HEK293T (cell line): ENCODE measurements around the gene IL3.

Experiments used
- CTCF ChIA-PET: fragments of 350-600 bp; formaldehyde crosslinking; extraction: SDS; loops from one replicate; lab custom pipeline; 2021; ENCODE audit warnings: antibody characterized with exemption, inconsistent platforms; lab: Yijun Ruan, JAX
- POLR2A ChIA-PET: fragments of 350-600 bp; formaldehyde crosslinking; extraction: SDS; loops from one replicate; lab custom pipeline; 2020; ENCODE audit warnings: antibody characterized with exemption, inconsistent platforms; lab: Yijun Ruan, JAX
- DNase-seq: peaks from one replicate; pipeline ENCODE4 v3.0.0; 2012; ENCODE audit warnings: mixed read lengths; ENCODE audit errors: extremely low spot score
- ARNT ChIP-seq: fragments of 450-650 bp; IDR thresholded peaks from 2 replicates; pipeline ENCODE4 v1.6.1; 2017; ENCODE audit warnings: mild to moderate bottlenecking
- BHLHE40 ChIP-seq: fragments of 450-650 bp; IDR thresholded peaks from 2 replicates; pipeline ENCODE4 v1.6.1; 2016; ENCODE audit warnings: mild to moderate bottlenecking, moderate library complexity, borderline replicate concordance
- CTBP1 ChIP-seq: fragments of 450-650 bp; IDR thresholded peaks from 2 replicates; pipeline ENCODE4 v1.6.1; 2016; ENCODE audit warnings: borderline replicate concordance
- ELF4 ChIP-seq: fragments of 450-650 bp; IDR thresholded peaks from 2 replicates; pipeline ENCODE4 v1.6.1; 2017; ENCODE audit warnings: antibody characterized with exemption
- FOXA1 ChIP-seq: fragments of 450-650 bp; IDR thresholded peaks from 2 replicates; pipeline ENCODE4 v1.6.1; 2016; ENCODE audit warnings: mild to moderate bottlenecking
- FOXK2 ChIP-seq: fragments of 450-650 bp; IDR thresholded peaks from 2 replicates; pipeline ENCODE4 v1.6.1; 2016; ENCODE audit warnings: mild to moderate bottlenecking
- FOXM1 ChIP-seq: fragments of 450-650 bp; IDR thresholded peaks from 2 replicates; pipeline ENCODE4 v1.6.1; 2017; ENCODE audit warnings: mild to moderate bottlenecking, borderline replicate concordance
- HDGF ChIP-seq: fragments of 450-650 bp; IDR thresholded peaks from 2 replicates; pipeline ENCODE4 v1.6.1; 2017; ENCODE audit warnings: antibody characterized with exemption, borderline replicate concordance
- L3MBTL2 ChIP-seq: fragments of 450-650 bp; conservative IDR thresholded peaks from 2 replicates; pipeline ENCODE4 v1.6.1; 2016; ENCODE audit warnings: mild to moderate bottlenecking
- LEF1 ChIP-seq: fragments of 450-650 bp; IDR thresholded peaks from 2 replicates; pipeline ENCODE4 v1.6.1; 2017; ENCODE audit warnings: mild to moderate bottlenecking, borderline replicate concordance
- NFRKB ChIP-seq: fragments of 450-650 bp; IDR thresholded peaks from 2 replicates; pipeline ENCODE4 v1.6.1; 2016; ENCODE audit warnings: mild to moderate bottlenecking, moderate library complexity
- PKNOX1 ChIP-seq: fragments of 450-650 bp; IDR thresholded peaks from 2 replicates; pipeline ENCODE4 v1.6.1; 2016
- SP1 ChIP-seq: fragments of 450-650 bp; IDR thresholded peaks from 2 replicates; pipeline ENCODE4 v1.6.1; 2017
- SUZ12 ChIP-seq: fragments of 450-650 bp; IDR thresholded peaks from 2 replicates; pipeline ENCODE4 v1.6.1; 2016; ENCODE audit warnings: mild to moderate bottlenecking
- TARDBP ChIP-seq: fragments of 450-650 bp; IDR thresholded peaks from 2 replicates; pipeline ENCODE4 v1.6.1; 2016
- ZNF384 ChIP-seq: fragments of 450-650 bp; IDR thresholded peaks from 2 replicates; pipeline ENCODE4 v1.6.1; 2016

Gene IL3

GRCh38 chr5:132071338-132071707 lies 10.9 kb downstream of the IL3 start:
- ChIA-PET CTCF (interaction anchor here (0.6 to 1.3 kb wide), 3 partner anchors 8 to 1216 kb away, joined by 3 to 5 read pairs (median 3); no protein-coding TSS in a partner anchor), POLR2A (no interaction called here)
- no peak for DNase-seq
- no peak for TF ChIP-seq SUZ12

GRCh38 chr5:132072070-132072469 lies 11.6 kb downstream of the IL3 start:
- TF ChIP-seq SP1 (no peak), ARNT (no peak), FOXM1 (no peak), SUZ12 (no peak), CTBP1 (no peak)
- ChIA-PET CTCF (interaction anchor here (0.6 to 1.3 kb wide), 2 partner anchors 9 to 1215 kb away, joined by 3 to 5 read pairs; no protein-coding TSS in a partner anchor), POLR2A (no interaction called here)
- DNase-seq: no peak

- TF ChIP-seq ARNT (no peak), L3MBTL2 (no peak), SUZ12 (no peak), BHLHE40 (no peak), SP1 (no peak), LEF1 (no peak), NFRKB (no peak), FOXA1 (no peak), FOXM1 (no peak), HDGF (no peak), ZNF384 (no peak), TARDBP (no peak), FOXK2 (no peak), CTBP1 (no peak), ELF4 (no peak), PKNOX1 (no peak)
- POLR2A ChIA-PET: no interaction called here
- DNase-seq: no peak
- CTCF ChIA-PET: interaction anchor here (0.7 to 1.7 kb wide), 3 partner anchors 9 to 14 kb away, joined by 3 to 6 read pairs (median 3); no protein-coding TSS in a partner anchor
Observed at GRCh38 chr5:132072528-132072927, 12.1 kb downstream of the IL3 start.

GRCh38 chr5:132073231-132074013 lies 13.0 kb downstream of the IL3 start, which contains the start of gene CSF2:
Gene CSF2, plus strand, starts transcription at chr5:132073789. Its CDS starts 35 bp downstream, at chr5:132073824.
- TF ChIP-seq SP1 (no peak), CTBP1 (no peak), NFRKB (no peak), FOXM1 (no peak), HDGF (no peak), L3MBTL2 (no peak), FOXA1 (no peak), PKNOX1 (no peak), ARNT (no peak), LEF1 (no peak), SUZ12 (no peak), FOXK2 (no peak), ZNF384 (no peak)
- CTCF ChIA-PET: interaction anchor here (0.7 to 1.7 kb wide), 2 partner anchors 10 to 13 kb away, joined by 3 to 6 read pairs; no protein-coding TSS in a partner anchor
- no peak for DNase-seq
- POLR2A ChIA-PET: no interaction called here

GRCh38 chr5:132074091-132074771 lies 13.8 kb downstream of the IL3 start:
- DNase-seq: no peak
- ChIA-PET CTCF (interaction anchor here (1.7 kb wide), 1 partner anchor 11 kb away, joined by 6 read pairs; no protein-coding TSS in a partner anchor), POLR2A (no interaction called here)
- TF ChIP-seq CTBP1: no peak
- TF ChIP-seq NFRKB: no peak
- no peak for TF ChIP-seq HDGF
- TF ChIP-seq FOXM1: no peak
- no peak for TF ChIP-seq LEF1

GRCh38 chr5:132074772-132075718 lies 14.6 kb downstream of the IL3 start:
- ChIA-PET CTCF (no interaction called here), POLR2A (no interaction called here)
- DNase-seq: no peak
- TF ChIP-seq SP1 (no peak), ELF4 (no peak), TARDBP (no peak), BHLHE40 (no peak), ARNT (no peak), FOXK2 (no peak)
